GM12872 (cell line): ENCODE measurements around the gene ATP10D.

Experiments used
- TF ChIP-seq, protein P1 (sequence below): IDR thresholded peaks from 3 replicates; pipeline ENCODE4 v1.5.1; 2011; ENCODE audit warnings: low read depth, mild to moderate bottlenecking, low read length, moderate library complexity; ENCODE audit not compliant: insufficient read depth

The ATP10D gene

DNA sequence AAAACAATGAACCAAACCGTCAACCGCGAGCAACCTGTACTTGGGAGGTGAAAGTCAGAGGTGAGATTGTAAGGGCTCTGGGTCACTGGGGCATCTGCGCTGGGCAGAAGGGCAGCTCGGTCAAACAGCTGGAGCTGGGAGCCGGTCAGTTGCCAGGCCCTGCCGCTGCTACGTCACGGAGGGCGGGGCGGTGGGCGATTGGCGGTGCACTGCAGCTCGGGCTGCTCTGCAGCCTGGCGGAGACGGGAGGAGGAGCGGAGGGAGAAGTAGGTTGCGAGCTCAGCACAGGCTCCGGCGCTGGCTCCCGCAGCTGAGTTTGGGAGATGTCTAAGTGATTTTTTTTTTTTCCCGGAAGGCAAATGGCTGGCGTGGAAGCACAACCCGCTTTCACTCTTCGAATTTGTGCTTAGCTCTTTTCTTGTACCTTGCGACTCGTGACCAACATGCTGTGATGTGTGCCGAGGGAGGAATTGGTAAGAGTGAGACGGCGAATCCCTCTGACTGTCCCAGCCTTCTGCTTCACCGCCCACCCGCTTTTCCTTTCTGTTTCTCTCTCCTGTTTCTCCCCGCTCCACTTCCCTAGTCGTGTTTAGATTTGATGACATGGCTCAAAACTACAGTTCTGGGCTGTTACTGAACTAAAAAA is at the start of gene ATP10D:
TSS of gene ATP10D (plus strand) at position 229 of the 646 bp plus-strand sequence. CDS start 27,266 bp downstream, outside the sequence.
- TF ChIP-seq, protein P1, sequence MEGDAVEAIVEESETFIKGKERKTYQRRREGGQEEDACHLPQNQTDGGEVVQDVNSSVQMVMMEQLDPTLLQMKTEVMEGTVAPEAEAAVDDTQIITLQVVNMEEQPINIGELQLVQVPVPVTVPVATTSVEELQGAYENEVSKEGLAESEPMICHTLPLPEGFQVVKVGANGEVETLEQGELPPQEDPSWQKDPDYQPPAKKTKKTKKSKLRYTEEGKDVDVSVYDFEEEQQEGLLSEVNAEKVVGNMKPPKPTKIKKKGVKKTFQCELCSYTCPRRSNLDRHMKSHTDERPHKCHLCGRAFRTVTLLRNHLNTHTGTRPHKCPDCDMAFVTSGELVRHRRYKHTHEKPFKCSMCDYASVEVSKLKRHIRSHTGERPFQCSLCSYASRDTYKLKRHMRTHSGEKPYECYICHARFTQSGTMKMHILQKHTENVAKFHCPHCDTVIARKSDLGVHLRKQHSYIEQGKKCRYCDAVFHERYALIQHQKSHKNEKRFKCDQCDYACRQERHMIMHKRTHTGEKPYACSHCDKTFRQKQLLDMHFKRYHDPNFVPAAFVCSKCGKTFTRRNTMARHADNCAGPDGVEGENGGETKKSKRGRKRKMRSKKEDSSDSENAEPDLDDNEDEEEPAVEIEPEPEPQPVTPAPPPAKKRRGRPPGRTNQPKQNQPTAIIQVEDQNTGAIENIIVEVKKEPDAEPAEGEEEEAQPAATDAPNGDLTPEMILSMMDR, result no peak

DNA sequence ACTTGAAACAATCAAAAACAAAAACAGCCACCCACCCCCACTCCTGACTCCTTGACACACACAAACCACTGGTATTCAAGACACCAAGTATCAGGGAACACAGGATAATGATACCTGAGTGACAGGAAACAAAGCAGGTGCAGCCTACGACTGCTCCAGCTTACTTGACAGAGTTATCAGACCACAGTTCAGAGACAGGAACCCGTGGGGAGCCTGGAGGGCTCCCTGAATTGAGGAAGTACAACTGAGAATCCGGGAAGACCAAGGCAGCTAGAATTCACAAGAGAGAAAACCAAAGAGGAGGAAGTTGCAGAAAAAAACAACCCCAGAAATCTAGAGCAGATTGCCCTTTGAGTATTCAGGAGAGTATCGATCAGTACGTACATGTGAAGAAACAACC is 42.1 kb upstream of the ATP10D start:
- TF ChIP-seq, protein P1, result no peak

DNA sequence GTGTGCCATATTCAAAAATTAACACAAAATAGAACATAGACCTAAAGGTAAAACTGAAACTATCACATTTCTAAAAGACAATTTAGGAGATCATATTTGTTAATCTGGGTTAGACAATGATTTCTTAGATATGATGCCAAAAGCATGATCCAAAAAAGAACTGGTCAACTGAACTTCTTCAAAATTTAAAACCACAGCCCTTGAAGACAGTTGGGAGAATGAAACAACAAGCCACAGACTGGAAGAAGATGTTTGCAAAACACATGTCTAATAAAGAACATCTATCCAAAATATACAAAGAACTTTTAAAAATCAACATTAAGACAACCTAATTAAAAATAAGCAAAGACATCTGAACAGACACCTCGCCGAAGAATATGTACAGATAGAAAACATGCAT is 41.0 kb upstream of the ATP10D start:
- TF ChIP-seq, protein P1, result no peak

DNA sequence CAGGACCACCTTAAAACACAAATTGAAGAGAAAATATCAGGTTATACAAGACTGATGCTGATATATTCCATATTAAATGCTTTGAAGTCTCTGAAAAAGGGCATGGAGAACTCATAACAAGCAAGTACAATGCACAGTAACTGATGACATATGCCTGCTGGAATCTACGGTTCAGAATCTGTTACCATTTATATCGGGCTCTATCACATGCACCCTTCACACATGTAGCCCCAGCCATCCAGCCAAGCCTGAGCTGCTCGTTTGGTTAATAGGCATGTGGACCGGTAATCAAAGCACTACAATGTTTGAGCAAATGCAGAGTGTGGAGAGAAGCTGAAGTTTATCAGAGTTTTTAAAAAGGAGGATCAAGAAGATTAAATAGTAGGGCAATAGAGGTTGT is 33.4 kb upstream of the ATP10D start:
- TF ChIP-seq, protein P1, result no peak

DNA sequence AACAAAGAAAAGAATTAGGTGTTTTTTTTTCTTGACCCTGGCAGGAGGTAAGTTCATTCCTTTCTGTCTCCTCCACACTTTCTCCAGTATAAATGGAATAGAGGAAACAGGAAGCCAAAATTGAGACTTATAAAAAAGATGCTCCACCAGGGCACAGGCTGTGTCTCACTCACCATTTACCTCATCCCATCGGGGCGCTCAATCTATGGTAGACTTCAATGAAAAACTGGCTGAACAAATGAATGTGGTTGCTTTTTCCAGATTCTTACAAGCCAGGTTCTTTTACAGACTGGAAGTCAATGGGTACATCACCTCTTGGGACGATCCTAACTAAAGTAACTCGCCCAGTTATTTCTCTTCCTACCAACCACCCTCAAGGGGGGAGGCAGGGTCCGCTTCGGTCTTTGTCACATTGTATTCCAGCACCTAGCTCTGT is 22.3 kb upstream of the ATP10D start:
- TF ChIP-seq, protein P1, result no peak

DNA sequence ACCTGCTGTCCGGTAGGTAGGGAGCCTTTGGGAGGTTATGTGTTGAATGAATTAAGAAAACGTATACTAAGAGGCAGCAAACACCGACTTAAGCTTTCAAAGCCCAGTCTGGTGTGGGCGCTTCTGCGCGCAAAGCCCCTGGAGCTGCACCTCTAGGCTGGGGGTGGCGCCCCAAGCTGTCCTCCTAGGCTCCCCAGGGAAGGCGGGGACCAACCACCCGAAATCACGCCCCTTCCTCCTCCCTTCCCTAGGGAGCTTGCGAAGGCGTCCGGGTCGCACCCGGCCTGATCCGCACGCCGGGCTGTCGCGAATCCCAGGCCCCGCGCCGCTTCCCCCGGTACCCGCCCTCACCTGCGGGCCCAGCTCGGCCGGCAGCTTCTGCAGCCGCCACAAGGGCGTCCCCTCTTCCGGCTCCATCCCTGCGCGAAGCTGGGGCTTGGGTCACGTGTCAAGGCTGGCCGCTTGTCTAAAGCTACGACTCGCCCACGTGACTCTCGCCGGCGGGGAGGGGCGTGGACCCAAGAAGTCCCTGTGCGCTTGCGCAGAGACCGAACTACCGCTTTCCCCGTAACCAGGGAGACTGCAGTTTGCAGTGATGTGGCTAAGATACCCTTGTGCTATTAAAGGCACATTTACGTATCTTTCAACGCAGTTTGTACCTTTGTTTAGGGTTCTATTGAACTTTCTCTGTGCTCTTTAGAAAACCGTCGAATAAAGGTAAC is 21.7 kb upstream of the ATP10D start, which contains the start of gene COMMD8:
TSS of gene COMMD8 (minus strand) at position 468 of the 722 bp plus-strand sequence. CDS start at position 417, 51 bp downstream.
- TF ChIP-seq, protein P1, result peak; percentile 28; the same call in 2 of the 3 replicates

DNA sequence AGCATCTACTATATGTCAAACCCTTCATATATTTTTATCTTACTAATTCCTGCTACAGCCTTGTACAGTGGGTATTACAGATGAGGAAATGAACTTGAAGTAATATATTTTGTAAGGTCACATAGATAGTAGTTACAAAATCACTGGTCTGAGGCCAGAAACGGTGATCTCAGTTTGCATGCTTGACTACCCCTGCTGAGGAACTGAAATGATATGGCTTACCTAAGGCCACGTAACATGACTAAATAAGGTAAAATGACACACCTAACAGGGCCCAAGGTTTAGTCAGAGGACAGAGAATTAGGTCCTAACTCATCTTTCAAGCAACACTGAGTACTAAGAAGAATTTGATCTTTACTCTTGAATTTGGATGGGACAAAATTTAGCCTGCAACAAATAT is 20.1 kb upstream of the ATP10D start:
- TF ChIP-seq, protein P1, result no peak
